Measurements from ENCODE around the gene RYR1. TPM values are rescaled to one million over a fixed set of nuclear protein-coding genes. Genes with fewer than 3 reads are reported as not detected.
"Not testable (repeated sequence)": the region's sequence is repeated elsewhere in the genome, so short reads cannot be mapped to it uniquely, and the experiment has no call there.

The RYR1 gene
- total RNA-seq, 1 donor from 2014 or later = 0.65 TPM

GRCh38 chr19:38550376-38550775 is 116.9 kb downstream of the RYR1 start:
- Mint-ChIP-seq H3K4me1 (ENCODE audit: low read depth) (no peaks in the 10 kb centered on the region), H3K4me3 (ENCODE audit: low read depth) (no peak overlapping the region), H3K27ac (no peak overlapping the region), H3K36me3 (ENCODE audit: insufficient read depth) (no peaks in the 10 kb centered on the region), H3K9me3 (ENCODE audit: low read depth) (no peaks in the 10 kb centered on the region), H3K27me3 (peaks cover 3% of the 10 kb centered on the region)
- no peak for TF ChIP-seq CTCF (IDR thresholded peaks at IDR 0.05; ENCODE audit: unreplicated experiment)
- DNase-seq (ENCODE audit: low spot score, unreplicated experiment) = no peak

GRCh38 chr19:38551450-38551813 is 117.9 kb downstream of the RYR1 start:
- H3K9me3 Mint-ChIP-seq (ENCODE audit: low read depth) = no peaks in the 10 kb centered on the region
- no peaks in the 10 kb centered on the region for H3K36me3 Mint-ChIP-seq (ENCODE audit: insufficient read depth)
- no peaks in the 10 kb centered on the region for H3K4me1 Mint-ChIP-seq (ENCODE audit: low read depth)
- no peak overlapping the region for H3K27ac Mint-ChIP-seq
- DNase-seq (ENCODE audit: low spot score, unreplicated experiment) = no peak
- TF ChIP-seq CTCF (IDR thresholded peaks at IDR 0.05; ENCODE audit: unreplicated experiment) = no peak
- peaks cover 5% of the 10 kb centered on the region for H3K27me3 Mint-ChIP-seq
- H3K4me3 Mint-ChIP-seq (ENCODE audit: low read depth) = no peak overlapping the region

GRCh38 chr19:38553239-38553638 is 119.7 kb downstream of the RYR1 start:
- not testable (repeated sequence) for H3K9me3 Mint-ChIP-seq (ENCODE audit: low read depth); H3K27me3 Mint-ChIP-seq; H3K36me3 Mint-ChIP-seq (ENCODE audit: insufficient read depth); H3K4me1 Mint-ChIP-seq (ENCODE audit: low read depth); H3K4me3 Mint-ChIP-seq (ENCODE audit: low read depth); H3K27ac Mint-ChIP-seq; DNase-seq (ENCODE audit: low spot score, unreplicated experiment)

- Mint-ChIP-seq H3K9me3 (ENCODE audit: low read depth) (no peaks in the 10 kb centered on the region), H3K27me3 (peaks cover 5% of the 10 kb centered on the region), H3K27ac (no peak overlapping the region), H3K36me3 (ENCODE audit: insufficient read depth) (no peaks in the 10 kb centered on the region), H3K4me1 (ENCODE audit: low read depth) (no peaks in the 10 kb centered on the region), H3K4me3 (ENCODE audit: low read depth) (no peak overlapping the region)
- no peak for TF ChIP-seq CTCF (IDR thresholded peaks at IDR 0.05; ENCODE audit: unreplicated experiment)
- DNase-seq (ENCODE audit: low spot score, unreplicated experiment) = no peak
Observed at GRCh38 chr19:38554676-38555141, 121.2 kb downstream of the RYR1 start.

GRCh38 chr19:38555200-38555599 is 121.7 kb downstream of the RYR1 start:
- TF ChIP-seq CTCF (IDR thresholded peaks at IDR 0.05; ENCODE audit: unreplicated experiment) = no peak
- Mint-ChIP-seq H3K27me3 (peaks cover 5% of the 10 kb centered on the region), H3K4me1 (ENCODE audit: low read depth) (no peaks in the 10 kb centered on the region), H3K36me3 (ENCODE audit: insufficient read depth) (no peaks in the 10 kb centered on the region), H3K4me3 (ENCODE audit: low read depth) (no peak overlapping the region), H3K9me3 (ENCODE audit: low read depth) (no peaks in the 10 kb centered on the region), H3K27ac (no peak overlapping the region)
- no peak for DNase-seq (ENCODE audit: low spot score, unreplicated experiment)

- Mint-ChIP-seq H3K4me1 (ENCODE audit: low read depth) (no peaks in the 10 kb centered on the region), H3K4me3 (ENCODE audit: low read depth) (no peak overlapping the region), H3K36me3 (ENCODE audit: insufficient read depth) (no peaks in the 10 kb centered on the region), H3K27ac (no peak overlapping the region), H3K9me3 (ENCODE audit: low read depth) (no peaks in the 10 kb centered on the region), H3K27me3 (peaks cover 3% of the 10 kb centered on the region)
- TF ChIP-seq CTCF (IDR thresholded peaks at IDR 0.05; ENCODE audit: unreplicated experiment) = peak; percentile 19
- no peak for DNase-seq (ENCODE audit: low spot score, unreplicated experiment)
Observed at GRCh38 chr19:38556521-38557174, 123.2 kb downstream of the RYR1 start.

Measured in progenitor cell of endocrine pancreas (in vitro differentiated cells).